SKM-1 treated with dmso at 0.1 percent for 144 hours (cell line): ENCODE results near the gene LRP8.

Source experiments
- DNase-seq: peaks from one replicate; lab custom pipeline; 2025; ENCODE audit not compliant: unreplicated experiment; lab: John Stamatoyannopoulos, UW

LRP8 gene

DNA sequence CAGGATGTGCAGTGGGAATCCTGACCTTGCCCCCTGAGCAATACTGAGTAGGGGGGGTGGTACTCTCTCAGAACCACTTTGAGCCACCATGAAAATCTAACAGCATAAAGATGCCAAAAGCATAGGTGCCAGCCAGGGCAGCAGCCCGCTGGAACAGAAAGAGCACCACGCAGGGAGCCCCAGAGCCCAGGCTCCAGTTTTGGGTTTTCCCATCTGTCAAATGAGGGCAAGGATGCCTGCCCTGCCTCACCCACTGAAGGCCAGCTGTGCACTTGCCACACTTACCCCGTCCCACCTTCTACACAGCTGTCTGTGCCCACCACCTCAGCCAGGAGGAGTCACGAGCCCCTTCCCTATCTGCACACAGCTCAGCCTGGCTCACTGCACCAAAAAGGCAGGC lies 20.8 kb downstream of the LRP8 start:
- no peak for DNase-seq

DNA sequence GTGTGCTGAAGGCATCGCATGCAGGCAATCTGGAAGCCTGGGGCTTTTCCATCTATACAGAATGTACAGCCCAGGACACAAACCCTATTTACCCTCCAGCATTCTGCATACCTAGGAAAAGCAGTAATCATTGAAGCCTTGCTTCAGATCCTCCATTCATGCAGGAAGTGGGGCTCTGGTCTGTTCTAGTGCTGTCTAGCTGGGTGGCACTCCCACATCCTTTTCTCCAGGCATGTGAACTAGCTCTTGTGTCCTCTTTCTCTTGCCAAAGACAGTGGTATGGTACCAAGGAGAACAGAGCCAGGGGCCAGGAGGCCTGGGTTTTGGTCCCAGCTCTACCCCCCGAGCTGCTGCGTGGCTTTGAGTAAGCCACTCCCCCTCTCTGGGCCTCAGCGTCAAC lies 21.7 kb downstream of the LRP8 start:
- DNase-seq = no peak

GRCh38 chr1:53305650-53306049 lies 22.2 kb downstream of the LRP8 start:
- no peak for DNase-seq

DNA sequence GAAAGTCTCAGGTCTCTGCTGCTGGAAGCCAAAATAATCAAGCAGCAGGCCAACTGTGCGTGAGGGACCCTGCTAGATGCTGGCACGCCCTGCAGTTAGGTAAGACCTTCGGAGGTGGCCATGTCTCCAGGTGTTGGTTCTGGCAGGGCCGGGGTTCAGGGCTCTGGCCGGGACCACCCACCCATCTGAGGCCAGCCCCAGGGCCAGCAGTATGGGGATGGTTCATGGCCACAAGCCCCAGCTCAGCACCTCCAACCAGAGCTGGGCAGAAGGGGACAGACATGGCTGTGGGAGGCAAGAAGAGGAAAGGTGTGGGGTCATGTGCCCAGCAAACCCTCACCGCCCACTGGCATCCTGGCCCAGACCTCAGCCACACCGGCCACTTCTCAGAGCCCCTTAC lies 23.3 kb downstream of the LRP8 start:
- DNase-seq = no peak

DNA sequence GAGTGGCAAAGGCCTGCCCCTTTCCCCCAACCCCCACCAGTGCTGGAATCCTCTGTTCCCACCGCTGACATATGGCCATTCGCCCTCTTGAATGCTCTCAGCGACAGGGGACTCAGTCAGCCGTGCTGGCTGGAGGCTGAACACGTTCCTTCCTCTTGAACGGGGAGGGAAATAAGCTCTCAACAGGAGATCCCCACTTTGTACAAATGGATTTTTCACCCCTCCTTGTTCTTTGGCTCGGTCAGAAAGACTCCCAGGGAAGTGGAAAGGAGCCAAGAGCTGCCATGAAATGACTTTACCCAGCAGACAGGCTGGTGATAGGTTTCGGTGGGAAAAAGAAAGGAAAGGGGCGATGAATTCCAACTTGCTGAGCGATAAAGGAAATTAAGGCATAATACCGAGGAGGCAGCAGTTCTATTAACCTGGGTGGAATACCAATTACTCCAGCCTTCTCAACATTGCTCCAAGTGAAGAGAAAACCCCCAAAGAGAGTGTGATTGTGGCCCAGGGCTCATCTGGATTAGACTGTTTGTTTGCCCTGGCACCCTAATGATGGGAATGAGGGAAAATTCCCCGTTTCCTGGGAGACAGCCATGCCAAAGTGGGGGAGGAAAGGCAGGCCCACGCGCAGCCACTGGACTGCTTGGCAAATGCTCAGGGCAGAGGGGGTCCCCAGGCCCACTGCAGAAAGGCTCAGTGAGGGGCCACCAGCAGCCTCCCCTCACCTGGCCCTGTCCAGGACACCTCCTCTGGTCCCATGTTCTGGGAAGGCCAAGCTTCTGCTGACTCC lies 23.9 kb downstream of the LRP8 start:
- no peak for DNase-seq

- DNase-seq = no peak
Observed at GRCh38 chr1:53303243-53303642, 24.6 kb downstream of the LRP8 start.

DNA sequence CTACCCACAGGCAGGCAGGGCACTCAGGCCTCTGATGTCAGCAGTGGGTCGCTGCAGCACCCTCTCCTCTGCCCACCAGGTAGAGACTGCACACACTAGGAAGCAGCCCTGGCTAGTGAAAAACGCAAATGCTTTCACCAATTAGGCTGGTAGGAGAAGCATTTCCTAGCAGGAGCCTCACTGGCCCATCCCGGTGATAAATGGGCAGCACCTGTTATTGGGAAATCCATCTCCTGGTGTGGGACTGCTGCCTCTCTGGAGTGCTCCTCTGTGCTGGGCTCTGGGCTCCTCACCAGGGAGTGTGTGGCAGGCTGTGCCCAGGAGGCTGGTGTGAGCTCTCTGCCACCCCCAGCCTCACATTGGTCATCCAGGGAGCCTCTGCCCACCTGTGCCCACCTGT lies 28.6 kb downstream of the LRP8 start:
- no peak for DNase-seq

DNA sequence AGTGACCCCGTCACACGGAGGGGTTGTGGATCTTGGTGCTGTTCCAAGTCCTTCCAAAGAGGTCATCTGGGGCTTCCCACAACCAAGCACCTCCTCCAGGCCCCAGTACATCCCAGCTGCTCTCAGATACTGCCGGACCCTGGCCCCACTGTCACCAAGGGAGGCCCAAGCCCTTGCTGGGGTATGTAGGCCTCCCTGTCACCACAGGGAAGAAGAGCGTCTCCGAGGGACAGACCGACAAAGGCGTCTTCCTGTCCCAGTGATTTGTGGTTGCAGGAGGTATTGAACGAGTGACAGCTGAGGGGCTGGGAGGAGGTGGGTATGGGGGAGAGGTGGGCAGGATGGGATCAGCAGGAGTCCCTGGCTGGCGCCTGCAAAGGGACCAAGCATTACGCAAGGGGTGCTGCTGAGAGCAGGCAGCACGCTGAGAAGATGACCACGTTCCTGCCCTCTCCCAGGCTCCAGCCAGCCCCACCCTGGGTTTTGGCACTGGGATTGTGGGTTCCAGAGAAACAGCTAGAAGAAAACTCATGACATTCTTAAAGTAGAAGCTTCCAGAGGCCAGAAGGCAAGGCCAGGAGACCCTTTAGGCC lies 29.7 kb downstream of the LRP8 start:
- DNase-seq = no peak

- DNase-seq = no peak
Observed at GRCh38 chr1:53297195-53297594, 30.7 kb downstream of the LRP8 start.

- no peak for DNase-seq
Observed at GRCh38 chr1:53296117-53296749, 31.6 kb downstream of the LRP8 start.

DNA sequence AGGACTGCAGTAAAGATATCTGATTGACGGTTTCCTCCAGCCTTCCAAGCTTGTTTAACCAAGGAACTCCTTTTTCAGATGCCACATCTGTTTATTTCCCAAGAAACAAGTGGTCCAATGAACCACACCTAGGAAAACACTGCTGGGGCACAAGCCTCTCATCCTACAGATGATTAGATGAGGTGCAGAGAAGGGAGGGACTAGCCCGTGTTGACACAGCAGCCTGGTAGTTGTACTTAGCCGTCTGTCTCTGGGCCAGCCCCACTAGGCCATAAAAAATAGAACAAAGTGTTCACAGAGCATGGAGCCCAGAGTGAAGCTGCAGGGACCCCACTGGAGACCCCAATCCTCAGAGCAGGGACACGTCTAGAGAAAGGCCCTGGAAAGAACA lies 32.1 kb downstream of the LRP8 start:
- DNase-seq = no peak

- DNase-seq = no peak
Observed at GRCh38 chr1:53295295-53295694, 32.6 kb downstream of the LRP8 start.

DNA sequence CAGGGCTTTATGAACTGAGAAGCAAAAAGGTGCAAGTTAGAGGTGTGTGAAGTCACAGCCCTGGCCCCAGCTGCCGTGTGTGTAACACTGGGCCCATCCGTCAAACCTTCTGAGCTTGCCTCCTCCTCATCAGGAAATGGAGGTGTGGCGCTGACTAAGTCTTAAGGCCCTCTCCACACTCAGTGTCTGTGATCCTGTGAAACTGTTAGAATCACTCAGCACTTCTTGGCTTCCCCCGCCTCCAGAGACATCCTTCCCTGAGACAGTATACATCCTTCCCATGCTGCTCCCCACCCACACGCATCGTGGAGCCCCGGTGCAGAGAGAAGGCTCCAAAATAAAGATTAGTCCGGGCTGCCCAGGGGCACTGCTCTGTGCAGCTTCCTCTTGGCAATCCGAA lies 33.3 kb downstream of the LRP8 start:
- no peak for DNase-seq

DNA sequence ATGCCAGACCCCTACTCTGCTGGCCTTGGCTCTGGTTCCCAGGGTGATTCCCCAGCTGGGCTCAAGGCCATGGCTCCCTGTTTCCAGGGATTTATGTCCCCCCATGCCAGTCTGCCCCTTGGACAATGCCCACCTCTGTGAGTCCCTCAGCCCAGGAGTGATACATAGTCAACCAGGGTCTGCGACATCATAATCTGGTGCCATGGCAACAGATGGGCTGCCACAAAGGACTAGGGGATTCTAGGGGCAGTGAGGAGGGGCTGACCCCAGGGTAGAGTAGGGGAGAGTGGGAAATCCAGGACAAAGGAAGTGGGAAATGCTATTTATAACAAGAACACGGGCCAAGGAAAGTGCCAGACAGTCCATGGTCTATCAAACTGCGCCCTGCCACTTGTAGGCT lies 33.8 kb downstream of the LRP8 start:
- DNase-seq = no peak

DNA sequence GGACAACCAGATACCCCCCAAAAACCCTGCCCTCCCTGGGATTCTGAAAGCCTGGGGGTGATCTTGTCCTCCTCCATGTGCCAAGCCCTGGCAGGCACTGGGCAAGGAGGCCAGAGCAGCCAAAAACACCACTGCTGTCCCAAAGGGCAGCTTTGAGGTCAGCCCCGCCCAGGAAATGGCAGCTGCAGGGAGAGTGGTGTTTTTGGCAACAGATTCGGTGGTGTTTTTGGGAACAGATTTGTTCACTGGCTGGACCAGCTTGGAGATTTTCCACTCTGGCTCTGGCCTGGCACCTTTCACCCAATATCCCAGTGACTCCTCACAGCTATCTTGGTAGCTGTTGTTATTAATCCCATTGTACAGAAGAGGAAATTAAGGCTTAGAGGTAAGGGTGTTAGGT lies 34.7 kb downstream of the LRP8 start:
- DNase-seq = no peak

DNA sequence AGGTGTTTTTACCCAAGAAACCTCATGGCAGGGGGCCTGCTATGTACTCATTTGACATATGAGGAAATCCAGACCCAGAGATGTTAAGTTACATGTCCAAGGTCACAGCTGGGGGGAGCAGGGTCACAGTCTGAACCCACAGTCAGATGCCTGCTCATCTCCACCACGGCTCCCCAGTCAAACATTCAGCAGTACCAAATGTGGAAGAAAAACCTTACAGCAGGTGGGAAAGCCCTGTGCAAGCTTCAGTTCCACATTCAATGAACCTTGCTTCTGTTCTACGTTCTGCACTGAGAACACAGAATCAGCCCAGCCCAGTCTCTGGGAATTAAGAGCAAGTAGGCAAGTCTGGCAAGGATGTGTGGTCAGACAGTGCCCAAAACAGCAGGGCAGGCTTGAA lies 35.2 kb downstream of the LRP8 start:
- no peak for DNase-seq

DNA sequence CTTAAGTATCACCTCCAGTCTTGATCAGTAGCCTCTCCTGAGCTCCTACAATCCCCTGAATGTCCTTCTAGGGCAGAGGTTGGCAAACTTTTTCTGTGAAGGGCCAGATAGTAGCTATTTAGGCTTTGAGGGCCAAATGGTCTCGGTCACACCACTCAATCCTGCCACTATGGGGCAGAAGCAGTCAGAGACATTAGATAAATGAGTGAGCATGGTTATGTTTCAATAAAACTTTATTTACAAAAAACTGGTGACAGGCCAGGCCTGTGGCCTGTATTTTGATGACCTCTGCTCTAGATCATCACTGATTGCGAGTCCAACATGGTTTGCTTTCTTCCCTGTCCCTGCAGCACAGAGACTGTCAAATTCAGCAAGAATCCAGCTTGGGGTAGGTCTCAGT lies 36.3 kb downstream of the LRP8 start:
- no peak for DNase-seq

- no peak for DNase-seq
Observed at GRCh38 chr1:53288790-53289429, 39.0 kb downstream of the LRP8 start.

- no peak for DNase-seq
Observed at GRCh38 chr1:53288002-53288789, 39.7 kb downstream of the LRP8 start.

DNA sequence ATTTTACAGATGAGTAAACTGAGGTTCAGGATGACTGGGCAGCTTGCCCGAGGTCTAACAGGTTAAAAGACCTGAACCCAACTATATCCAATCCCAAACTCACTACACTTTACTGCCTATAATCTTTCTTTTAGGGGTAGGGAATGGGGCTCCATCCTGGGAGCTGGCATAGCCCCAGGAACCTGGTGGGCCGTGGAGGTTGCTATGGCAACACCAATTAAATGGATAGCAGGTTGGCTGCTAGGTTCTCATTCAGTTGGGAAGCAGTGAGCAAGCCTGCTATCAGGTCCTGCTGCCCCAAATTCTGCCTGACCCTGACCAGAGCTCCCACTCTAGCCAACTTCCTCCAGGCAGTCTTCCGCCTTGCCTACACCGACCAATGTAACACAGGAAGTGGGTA lies 40.9 kb downstream of the LRP8 start:
- DNase-seq = no peak
